Heart left ventricle (tissue), 13 donors: ENCODE measurements around the gene CCDC93.

Source experiments
- POLR2A ChIP-seq, 2 donors: fragments of 450-650 bp; IDR thresholded peaks; one replicate each; pipeline ENCODE4 v1.6.1; 2017; ENCODE audit warnings: antibody characterized with exemption in 2 of 2, mild to moderate bottlenecking in 2 of 2, moderate library complexity in 2 of 2
- TF ChIP-seq, protein P1 (sequence below), 12 donors: fragments of 200-600 bp; sonication (generic) in 4 of 12; IDR thresholded peaks; one replicate each; pipeline versions ENCODE4 v1.5.0 to v1.8.0; 2018 to 2022; ENCODE audit warnings: antibody characterized with exemption in 12 of 12, mild to moderate bottlenecking in 5 of 12
- donor health status: ischemic (EF 13 %, LVEDD 7.1; RV severe dilation, severe dysfunction).
- donor health status: DM: no; HTN: yes; CAD: no.
- donor health status: DM: no; HTN: no; CAD: no.
- donor health status: ischemic (EF 25% LVEDD 6.9; RV normal size, moderate dysfunction).
- donor health status: ischemic (EF 25% LVEDD 5.7; RV mildly dilated, moderate dysfunction).
- donor health status: ischemic (EF 35%, LVEDD 5.7; RV mildly dilated, moderate dysfunction).
- donor health status: nonischemic (EF 11% LVEDD 7.7; RV severe dilation, severe dysfunction).
- donor health status: DM: yes; HTN: yes; CAD: no.
- donor health status: PGD.
- donor health status: ischemic (EF 29% LVEDD 5.4; RV normal size, mild dysfunction).
- donor health status: nonischemic (EF 23%, LVEDD 6.1; RV moderate dilation, normal function).

DNA sequence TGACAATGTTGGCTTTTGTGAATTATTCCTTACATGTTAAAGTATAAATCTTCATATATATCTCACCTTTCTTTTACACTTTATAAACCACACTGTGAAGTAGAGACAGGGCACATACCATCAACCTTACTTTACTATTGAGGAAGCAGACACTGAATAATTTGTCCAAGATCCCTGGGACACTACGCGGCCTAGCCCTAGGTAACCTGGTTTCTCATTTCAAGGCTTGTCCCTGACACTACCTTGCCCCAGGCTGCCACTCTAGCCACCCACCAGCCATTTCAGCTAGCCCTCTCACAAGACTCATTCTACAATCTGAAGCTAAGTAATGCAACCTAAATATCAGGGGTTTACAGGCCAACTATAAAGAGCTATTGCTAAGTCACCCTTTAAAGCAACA lies 26.7 kb downstream of the CCDC93 start:
- no peak for TF ChIP-seq POLR2A (IDR thresholded peaks at IDR 0.05)
- TF ChIP-seq, protein P1, sequence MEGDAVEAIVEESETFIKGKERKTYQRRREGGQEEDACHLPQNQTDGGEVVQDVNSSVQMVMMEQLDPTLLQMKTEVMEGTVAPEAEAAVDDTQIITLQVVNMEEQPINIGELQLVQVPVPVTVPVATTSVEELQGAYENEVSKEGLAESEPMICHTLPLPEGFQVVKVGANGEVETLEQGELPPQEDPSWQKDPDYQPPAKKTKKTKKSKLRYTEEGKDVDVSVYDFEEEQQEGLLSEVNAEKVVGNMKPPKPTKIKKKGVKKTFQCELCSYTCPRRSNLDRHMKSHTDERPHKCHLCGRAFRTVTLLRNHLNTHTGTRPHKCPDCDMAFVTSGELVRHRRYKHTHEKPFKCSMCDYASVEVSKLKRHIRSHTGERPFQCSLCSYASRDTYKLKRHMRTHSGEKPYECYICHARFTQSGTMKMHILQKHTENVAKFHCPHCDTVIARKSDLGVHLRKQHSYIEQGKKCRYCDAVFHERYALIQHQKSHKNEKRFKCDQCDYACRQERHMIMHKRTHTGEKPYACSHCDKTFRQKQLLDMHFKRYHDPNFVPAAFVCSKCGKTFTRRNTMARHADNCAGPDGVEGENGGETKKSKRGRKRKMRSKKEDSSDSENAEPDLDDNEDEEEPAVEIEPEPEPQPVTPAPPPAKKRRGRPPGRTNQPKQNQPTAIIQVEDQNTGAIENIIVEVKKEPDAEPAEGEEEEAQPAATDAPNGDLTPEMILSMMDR (IDR thresholded peaks at IDR 0.05) = no peak
